ENCODE measurements around the gene CHST9. TPM values are rescaled to one million over a fixed set of nuclear protein-coding genes. Genes with fewer than 3 reads are reported as not detected.

Gene CHST9
- total RNA-seq, 1 experiment from 2014 or later = 3.5 TPM

- no peak overlapping the region for H3K23ac ChIP-seq (ENCODE audit: insufficient read length, low read depth, low read length)
- H2BK12ac ChIP-seq (ENCODE audit: insufficient read length, low read depth, low read length) = no peak overlapping the region
- no peak overlapping the region for H2AK5ac ChIP-seq (ENCODE audit: insufficient read length, low read length)
- no peak overlapping the region for H2BK120ac ChIP-seq (ENCODE audit: low read depth, low read length, poor library complexity, severe bottlenecking)
- peak; percentile 69 for DNase-seq
- H3K79me1 ChIP-seq (ENCODE audit: insufficient read depth, low read depth, low read length, poor library complexity, severe bottlenecking) = no peaks in the 10 kb centered on the region
- peaks cover 8% of the 10 kb centered on the region; the same call in 1 of the 2 replicates for H3K4me1 ChIP-seq (ENCODE audit: insufficient read depth, low read length)
- no peak overlapping the region for H2BK5ac ChIP-seq (ENCODE audit: insufficient read length, low read length)
- Mint-ChIP-seq H3K4me3 (peak overlapping the region in 1 of 2 experiments; percentile 31; a peak in 1 of 5 replicates), H3K36me3 (ENCODE audit: insufficient read depth in 1 of 3, low read depth in 3 of 3) (peaks cover 0 to 7% (median 6%) of the 10 kb centered on the region in 3 experiments; a peak in 3 of 7 replicates), H3K27ac (peak overlapping the region in 1 of 3 experiments; percentile 60; a peak in 1 of 7 replicates), H3K27me3 (ENCODE audit: low read depth) (no peaks in the 10 kb centered on the region; the same call in 1 of the 2 replicates), H3K4me1 (peaks cover 36 to 37% of the 10 kb centered on the region in 2 experiments), H3K9me3 (peaks cover 0 to 7% of the 10 kb centered on the region in 2 experiments; a peak in 1 of 5 replicates)
- H4K5ac ChIP-seq (ENCODE audit: insufficient read length, low read depth, low read length) = no peak overlapping the region
- H4K91ac ChIP-seq (ENCODE audit: insufficient read length, low read depth, low read length) = no peak overlapping the region
- H3T11ph ChIP-seq (ENCODE audit: low read length) = no peak overlapping the region
- H3K9ac ChIP-seq (ENCODE audit: extremely low read depth, insufficient read length, low read length) = no peak overlapping the region
- no peak overlapping the region for H3K18ac ChIP-seq (ENCODE audit: insufficient read length, low read depth, low read length)
- no peak overlapping the region for H3K27ac ChIP-seq (ENCODE audit: insufficient read length, low read depth, low read length)
- no peak overlapping the region for H3K4ac ChIP-seq (ENCODE audit: low read depth, low read length)
- peak overlapping the region; percentile 77 for H2AFZ ChIP-seq (ENCODE audit: low read length)
- no CpG with 5 or more reads among the region's 4 CpGs for whole genome bisulfite sequencing (ENCODE audit: extremely low coverage, insufficient read length, low lambda C conversion rate)
- H3K27me3 ChIP-seq (ENCODE audit: insufficient read depth, low read length) = no peaks in the 10 kb centered on the region
- H3K79me2 ChIP-seq (ENCODE audit: insufficient read depth, low read length) = no peaks in the 10 kb centered on the region
- no peaks in the 10 kb centered on the region for H3K9me3 ChIP-seq (ENCODE audit: control insufficient read depth, low read depth, low read length)
- no peak overlapping the region for H2BK20ac ChIP-seq (ENCODE audit: low read depth, low read length, poor library complexity, severe bottlenecking)
- no peak overlapping the region for H3K14ac ChIP-seq (ENCODE audit: insufficient read depth, low read length)
- H3K23me2 ChIP-seq (ENCODE audit: insufficient read length, low read depth, low read length, poor library complexity, severe bottlenecking) = no peaks in the 10 kb centered on the region
- no peak; the same call in 2 of the 3 replicates for TF ChIP-seq CTCF (conservative IDR thresholded peaks at IDR 0.05)
- no peak overlapping the region for H3K56ac ChIP-seq (ENCODE audit: insufficient read length, low read depth, low read length)
- H4K8ac ChIP-seq (replicated peaks; ENCODE audit: insufficient read length, low read depth, low read length) = no peak overlapping the region
- H4K20me1 ChIP-seq (ENCODE audit: control insufficient read depth, insufficient read depth, insufficient read length) = no peaks in the 10 kb centered on the region
- no peak overlapping the region for H3K4me2 ChIP-seq (ENCODE audit: insufficient read depth, insufficient read length, low read length)
- H2BK15ac ChIP-seq (ENCODE audit: low read depth, low read length) = no peak overlapping the region
Measured at GRCh38 chr18:27223526-27224291, 38.6 kb upstream of the CHST9 start.

Measured in H9 (cell line).